Anterior cingulate cortex (tissue), 58 donors: ENCODE data around the gene CHST15.

ENCODE experiments used
- DNase-seq, 58 donors: peaks; one replicate each; lab custom pipeline; 2025; lab: John Stamatoyannopoulos, UW

Gene CHST15

DNA sequence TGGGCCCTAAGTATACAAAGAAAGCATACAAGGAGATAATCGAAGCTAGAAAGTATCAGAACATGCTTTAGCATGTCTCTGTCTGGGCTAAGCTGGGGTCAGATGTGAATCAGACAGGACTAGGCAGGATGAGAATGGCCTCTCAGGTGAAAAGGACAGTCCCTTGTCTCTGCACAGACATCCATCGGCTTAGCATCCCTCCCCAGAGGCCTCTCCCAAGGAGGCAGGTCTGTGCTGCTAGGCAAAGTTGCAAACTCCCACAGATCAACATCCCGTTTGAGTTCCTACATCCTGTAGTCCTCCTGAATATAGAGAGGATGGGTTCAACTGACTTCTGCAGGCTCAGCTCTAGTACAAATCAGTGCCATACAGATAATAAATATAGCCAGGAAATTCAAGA is 24.5 kb downstream of the CHST15 start:
- DNase-seq: no peak

DNA sequence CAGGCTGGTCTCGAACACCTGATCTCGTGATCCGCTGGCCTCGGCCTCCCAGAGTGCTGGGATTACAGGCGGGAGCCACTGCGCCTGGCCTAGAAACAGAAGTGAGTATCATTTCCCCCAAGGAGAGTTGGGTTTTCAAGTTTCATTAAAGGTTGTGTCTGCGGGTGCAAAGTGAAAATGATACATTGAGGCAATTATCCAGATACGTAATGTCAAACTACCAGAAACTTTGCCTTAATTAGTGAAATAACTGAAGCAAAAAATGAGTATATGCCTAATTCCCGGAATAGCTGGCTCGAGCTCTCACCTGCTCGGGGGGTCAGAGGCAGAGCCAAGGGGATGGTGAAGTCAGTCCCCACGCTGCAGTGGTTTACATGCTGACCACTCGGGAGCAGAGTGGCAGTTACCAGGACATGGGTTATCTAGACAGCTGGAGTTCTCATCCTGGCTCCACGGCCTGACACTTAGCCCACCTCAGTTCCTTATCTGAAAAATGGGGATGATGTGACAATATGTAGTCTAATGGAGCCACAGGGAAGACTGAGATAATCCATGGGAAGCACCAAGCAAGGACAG is 25.5 kb downstream of the CHST15 start:
- DNase-seq: no peak

DNA sequence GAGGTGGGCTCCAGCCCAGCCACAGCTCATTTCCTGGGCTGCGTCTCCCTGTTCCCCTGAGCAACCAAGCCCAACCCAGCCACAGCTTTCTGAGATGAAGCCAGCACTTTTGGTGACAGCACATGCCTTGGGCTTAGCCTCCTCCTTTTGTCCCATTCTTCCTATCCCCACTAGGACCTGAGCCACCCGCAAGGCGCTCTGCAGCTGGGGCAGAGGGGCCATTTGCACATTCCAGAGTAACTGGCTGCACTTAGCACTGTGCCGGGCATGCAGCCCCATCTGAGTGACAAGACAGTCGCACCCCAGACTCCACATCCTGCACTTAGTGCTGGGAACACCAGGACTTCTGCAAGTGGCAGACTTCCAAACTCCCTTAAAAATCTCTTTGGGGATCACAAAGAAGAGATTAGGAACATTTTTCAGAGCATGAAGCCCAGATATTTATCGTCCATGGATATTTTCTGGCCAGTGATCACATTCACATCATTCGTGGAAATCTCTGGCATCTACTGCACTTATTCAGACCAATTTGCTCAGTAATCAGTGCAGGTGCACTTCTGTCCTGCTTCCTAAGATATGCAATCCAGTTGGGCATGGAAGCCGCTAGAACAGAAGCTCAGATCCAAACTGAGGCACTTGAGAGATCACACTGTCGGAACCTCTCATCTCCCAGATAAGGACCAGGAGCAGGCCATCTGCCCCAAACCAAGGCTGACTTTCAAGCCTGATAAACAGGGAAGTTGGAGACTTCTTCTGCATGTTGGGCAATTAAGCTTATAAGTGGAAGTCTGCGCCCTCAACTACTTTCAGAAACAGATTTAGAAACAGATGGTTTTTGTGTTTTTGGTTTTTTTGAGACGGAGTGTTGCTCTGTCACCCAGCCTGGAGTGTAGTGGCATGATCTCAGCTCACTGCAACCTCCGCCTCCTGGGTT is 26.4 kb downstream of the CHST15 start:
- peak in 3 of 58 donors; percentile 7 to 45 (median 12) for DNase-seq

DNA sequence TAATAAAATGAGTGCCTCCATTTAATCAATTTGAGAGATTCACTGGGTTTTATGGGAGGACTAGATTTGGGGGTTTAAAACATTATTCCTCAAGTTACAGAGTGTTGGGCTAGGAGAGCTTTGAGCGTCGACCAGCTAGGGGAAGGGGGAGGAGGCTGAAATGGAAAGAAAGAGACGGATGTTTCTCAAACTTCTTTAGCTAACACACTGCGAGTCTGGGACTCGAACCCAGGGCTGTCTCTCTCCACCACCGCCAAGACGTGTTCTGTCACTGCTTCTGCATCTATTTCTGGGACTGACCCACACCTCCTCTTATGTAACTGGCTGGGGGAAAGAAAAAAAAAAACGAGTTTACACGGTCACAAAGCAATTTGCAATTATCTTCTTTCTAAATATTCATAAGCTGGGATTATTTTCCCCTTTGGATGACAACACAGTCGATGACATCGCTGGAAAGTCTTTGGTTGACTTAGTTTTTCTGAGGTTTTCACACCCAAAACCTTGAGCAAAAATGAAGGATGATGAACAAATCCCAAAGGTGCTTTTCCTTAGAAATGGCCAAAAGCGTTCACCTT is 27.2 kb downstream of the CHST15 start:
- no peak for DNase-seq

DNA sequence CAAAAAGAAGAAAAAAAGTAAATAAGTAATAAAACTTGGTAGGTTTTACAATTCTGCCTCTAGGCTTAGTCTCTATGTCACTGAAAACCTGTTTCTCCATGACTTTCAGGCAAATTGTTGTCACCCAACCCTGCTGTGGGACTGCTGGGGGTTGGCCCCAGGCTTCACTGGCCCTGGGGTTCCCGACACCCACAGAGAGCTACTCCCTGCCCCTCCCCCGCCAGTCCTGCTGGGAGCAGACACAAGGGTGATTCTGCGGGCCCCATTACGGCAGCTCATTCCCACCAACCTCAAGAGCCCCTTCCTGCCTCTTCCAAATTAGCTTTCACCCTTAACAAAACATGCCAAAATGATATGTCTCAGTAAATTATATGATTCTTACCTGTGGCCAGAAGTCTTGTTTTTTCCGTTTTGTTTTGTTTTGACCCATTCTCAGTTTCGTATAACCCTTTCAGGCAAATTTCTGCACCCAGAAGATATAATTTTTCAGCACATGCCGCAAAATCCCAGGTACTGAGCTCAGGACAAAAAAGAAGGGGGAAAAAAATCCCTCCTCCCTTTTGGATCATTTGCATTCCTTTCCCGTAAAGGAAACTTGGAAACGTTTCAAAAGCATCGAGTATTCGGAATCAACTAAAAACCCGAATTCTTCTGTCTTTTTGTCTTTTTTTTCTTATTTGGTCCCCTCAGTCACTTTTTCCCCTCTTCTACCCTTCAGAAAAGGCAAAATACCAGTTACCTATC is 27.8 kb downstream of the CHST15 start:
- DNase-seq: no peak

DNA sequence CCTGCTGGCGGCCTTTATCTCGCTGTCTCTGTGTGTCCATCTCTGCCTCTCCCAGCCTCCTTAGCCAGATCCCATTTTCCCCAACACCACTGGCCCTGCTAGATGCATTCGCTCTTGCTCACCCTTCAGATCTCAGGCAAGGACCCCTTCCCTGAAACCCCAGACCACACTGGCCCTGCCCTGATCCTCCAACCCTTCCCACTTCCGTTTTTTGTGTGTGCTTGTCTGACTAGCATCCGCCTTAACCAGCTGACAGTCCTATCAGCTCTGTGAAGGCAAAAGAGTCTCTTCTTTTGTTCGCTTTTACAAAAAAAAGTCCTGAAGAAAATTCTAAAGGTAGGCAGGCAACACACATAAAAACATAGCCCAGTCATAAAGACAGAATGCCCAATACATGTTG is 28.7 kb downstream of the CHST15 start:
- no peak for DNase-seq

DNA sequence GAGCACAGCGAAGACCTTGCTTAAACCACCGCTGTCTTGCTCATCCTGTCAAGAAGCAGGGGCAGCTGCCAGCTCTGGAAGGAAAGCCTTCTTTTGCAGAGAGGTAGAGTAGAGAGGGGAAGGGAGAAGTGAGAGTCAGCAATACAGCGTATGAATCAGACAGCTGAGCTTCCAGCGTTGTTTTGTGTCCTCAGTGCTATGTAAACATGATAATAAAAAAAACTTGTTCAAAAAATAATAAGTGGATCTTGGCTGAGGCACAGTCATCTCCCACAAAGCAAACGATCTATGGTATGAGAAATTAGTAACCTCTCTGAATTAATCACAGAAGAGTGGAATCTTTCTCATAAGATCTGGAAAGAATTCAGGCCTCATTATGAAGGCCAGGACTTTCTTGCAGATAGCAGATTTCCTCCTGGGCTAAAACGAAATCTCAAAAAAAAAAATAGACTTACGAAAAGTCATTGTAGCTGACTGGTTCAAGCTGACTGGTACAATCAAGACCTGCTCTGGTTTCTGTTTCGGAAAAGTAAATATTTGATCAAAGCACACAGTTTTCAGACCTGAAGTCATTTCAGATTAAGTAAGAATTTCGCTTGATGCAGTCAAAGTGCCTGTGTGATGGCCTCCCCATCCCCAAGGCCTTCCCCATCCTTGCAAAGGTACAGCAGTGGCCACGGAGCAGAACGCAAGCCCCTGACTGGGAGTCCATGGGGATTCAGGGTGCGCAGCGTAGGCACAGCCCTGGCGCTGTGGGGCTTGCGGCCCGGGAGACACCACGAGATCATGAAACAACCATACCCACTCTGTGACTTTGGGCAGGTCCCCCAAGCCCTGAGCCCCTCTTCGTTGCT is 29.4 kb downstream of the CHST15 start:
- DNase-seq: peak in 5 of 58 donors; percentile 7 to 39 (median 31)

DNA sequence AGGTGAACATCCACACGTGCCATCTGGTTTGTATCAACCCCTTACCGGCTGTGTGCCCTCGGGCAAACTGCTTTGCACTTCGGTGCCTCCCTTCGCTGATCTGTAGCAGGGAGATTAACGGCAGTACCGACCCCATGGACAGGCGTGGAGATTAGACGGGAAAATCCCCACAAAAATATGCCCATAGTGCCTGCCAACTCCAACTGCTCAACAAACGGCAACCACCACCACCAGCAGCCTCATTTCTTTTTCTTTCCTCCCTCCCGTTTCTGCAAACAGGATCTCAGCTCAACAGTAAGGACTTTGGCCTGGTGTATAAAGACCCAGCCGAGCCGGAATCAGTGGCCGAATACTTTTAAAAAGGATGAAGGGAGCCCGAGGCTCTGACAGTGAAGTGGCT is 31.0 kb downstream of the CHST15 start:
- no peak for DNase-seq

DNA sequence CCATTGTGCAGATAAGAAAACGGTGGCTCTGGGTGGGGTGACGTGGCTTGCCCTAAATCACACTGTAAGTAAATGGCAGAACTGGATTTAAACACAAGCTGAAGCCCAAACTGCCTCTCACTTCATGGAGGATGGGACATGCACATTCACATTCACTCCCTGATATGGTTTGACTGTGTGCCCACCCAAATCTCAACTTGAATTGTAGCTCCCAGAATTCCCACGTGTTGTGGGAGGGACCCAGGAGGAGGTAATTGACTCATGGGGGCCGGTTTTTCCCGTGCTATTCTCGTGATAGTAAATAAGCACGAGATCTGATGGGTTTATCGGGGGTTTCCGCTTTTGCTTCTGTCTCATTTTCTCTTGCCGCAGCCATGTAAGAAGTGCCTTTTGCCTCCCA is 32.4 kb downstream of the CHST15 start:
- no peak for DNase-seq

DNA sequence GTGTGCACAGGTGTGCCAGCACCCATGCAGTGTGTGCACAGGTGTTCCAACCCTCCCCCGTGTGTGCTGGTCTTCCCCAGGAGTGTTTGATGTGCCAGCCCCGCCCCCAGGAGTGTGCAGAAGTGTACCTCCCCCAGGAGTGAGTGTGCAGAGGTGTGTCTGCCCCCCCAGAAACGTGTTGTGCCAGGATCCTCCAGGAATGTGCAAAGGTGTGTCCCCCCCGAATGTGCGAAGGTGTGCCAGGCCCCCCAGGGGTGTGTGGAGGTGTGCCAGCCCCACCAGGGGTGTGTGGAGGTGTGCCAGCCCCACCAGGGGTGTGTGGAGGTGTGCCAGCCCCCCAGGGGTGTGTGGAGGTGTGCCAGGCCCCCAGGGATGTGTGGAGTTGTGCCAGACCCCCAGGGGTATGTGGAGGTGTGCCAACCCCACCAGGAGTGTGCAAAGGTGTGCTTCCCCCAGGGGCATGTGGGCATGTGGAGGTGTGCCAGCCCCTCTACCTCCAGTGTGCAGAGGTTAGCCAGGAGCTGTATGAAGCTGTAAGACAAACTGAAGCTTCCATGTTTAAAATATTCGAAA is 33.2 kb downstream of the CHST15 start:
- no peak for DNase-seq

DNA sequence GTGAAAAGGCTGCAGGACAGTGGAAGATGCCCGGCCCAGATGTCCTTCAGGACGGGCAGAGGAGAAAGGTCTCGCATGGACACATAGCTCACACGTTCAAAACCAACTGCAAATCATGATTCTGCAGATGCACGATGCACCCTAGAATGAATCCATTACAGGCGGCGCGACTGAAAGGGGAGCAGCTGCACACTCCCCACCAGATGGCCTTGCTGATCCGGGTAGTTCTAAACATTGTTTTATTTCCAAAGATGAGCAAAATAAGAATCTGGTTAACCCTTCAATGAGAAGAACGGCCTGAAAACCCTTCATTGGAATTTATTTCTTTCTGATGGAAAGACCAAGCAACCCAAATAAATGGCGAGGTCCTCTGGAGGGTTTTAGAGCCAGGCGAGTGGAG is 33.8 kb downstream of the CHST15 start:
- peak in 1 of 58 donors; percentile 6 for DNase-seq

DNA sequence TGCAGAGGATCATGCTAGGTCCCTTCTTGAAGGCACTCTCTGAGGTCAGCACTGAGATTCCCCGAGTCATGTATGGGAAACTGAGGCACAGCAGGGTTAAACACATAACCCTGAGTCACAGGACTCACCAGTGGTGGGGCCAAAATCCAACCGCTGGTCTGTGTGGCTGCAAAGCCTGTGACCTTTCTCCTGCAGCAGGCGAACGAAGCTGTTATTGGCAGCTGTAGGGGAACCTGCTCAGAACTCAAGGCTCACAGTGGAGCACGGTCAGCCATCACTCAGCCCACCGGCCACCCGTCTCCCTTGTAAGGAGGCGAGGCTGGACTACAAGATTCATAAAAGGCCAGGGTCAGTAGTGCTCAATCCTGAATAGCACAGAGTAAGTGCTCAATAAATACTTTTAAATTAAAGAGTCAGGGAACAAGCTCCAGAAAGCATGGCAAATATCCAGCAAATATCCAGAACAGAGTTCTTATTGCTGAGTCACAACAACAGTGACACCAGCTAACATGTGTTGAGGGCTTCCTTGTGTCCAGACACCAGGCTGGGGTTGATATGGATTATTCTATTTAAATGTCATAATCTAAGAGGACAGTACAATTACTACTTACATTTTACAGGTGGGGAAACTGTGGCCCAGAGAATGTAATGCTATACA is 34.9 kb downstream of the CHST15 start:
- DNase-seq: no peak

DNA sequence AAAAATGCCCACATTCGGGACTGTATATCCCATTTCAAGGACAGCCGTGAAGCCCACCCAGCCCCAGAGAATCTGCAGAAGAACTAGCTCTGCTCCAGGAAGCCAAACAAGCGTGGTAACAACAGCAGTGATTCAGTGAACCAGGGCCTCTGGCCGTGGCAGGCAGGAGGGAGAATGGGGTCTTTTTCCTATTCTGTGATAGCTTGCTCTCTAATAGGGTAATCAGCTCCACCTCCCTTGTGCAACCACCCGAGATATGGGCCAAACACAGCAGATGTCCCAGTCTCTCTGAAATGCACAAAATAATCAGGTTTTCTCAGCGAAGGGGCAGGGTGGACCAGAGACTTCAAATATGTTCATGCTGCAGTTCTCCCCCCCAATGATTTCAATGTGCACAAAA is 35.8 kb downstream of the CHST15 start:
- no peak for DNase-seq

DNA sequence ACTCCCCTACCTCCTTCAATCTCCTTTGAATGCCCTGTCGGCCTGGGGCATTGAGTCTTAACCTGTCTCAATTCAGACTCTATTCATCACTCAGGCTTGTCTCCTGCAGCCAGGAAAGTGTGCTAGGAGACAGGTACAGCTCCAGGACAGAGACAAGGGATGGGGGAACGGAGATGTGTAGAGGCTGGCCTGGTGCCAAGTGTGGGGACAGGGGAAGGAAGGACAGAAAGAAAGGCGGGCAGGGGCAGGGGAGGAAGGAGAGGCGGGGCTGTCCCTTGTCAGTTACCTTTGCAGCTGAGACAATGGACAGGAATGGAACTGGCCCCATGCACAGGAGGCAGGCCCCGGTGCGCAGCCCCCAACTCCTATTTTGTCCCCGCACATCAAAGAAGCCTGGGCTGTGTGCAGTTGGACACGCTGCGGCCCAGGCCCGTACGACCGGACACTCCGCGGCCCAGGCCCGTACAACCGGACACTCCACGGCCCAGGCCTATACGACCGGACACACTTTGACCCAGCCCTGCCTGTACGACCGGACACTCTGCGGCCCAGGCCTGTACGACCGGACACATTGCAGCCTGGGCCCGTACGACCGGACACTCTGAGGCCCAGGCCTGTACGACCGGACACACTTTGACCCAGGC is 36.9 kb downstream of the CHST15 start:
- DNase-seq: no peak

DNA sequence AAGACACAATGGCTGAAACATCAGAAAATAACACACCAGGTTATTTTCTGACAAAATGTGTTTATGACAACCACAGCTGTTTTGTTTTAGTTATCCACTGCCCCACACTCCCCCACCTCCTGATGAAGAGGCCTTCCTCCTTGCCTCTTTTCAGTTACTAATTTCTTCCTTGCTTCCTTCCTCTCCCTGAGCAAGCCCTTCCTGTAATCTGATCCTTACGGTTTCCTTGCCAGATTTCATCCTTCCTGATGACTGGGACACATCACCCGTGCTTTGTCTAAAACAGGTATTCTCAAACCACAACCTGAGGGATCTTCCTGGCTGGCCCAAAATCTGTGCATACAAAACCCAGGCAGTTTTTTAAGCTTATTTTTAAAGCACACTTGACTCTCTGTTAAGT is 39.4 kb downstream of the CHST15 start:
- no peak for DNase-seq

DNA sequence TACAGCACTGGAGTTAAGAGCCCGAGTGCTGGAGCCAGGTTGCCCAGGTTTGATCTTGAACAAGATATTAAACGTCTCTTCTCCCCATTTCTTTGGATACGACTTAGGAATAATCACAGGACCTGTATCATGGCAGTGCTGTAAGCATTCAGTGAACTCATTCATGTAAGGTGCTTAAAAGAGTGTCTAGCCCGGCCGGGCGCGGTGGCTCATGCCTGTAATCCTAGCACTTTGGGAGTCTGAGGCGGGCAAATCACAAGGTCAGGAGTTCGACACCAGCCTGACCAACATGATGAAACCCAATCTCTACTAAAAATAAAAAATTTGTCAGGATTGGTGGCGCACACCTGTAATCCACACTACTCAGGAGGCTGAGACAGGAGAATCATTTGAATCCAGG is 40.8 kb downstream of the CHST15 start:
- no peak for DNase-seq

DNA sequence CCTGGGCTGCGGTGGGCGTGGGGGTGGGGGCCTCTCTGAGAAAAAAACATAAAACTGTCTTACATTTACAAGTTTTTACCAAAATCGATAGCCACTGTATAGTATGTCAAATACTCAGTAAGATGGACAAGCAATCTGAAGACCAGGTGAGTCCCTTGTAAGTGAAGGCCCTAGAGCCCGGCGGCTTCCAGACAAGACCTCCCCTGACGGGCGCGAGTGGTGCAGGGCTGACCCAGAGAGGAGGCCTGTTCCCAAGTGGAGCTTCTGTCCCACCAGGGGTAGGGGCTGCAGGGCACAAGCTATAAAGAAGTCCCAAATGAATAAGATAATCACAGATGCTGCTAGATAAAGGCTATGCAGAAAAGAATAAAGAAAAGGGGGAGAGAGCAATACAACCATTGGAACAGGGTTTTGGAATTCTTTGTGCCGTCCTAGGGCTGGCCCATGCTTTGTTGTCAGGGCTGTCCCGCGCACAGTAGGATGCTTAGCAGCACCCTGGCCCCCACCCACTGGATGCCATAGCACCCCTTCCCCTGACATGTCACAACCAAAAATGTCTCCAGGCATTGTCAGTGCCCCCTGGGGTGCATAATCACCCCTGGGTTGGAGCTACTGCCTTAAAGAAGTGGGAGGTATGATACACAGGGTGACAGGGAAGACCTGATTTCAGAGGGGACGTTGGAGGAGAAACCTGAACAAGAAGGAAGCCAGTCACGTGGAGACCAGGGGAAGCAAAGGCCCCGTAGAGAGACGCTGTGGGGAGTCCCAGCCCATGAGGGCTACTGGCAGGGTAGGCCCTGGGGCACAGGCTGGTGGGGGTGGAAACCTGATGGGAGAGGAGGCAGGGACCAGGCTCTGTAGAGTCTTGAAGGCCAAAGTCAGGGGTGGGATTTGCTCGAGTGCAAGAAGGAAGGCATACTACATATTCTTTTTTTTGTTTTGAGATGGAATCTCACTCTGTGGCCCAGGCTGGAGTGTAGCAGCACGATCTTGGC is 43.1 kb downstream of the CHST15 start:
- no peak for DNase-seq
